MM.1S (cell line): ENCODE results near the gene ARAP3.

Source experiments
- DNase-seq: peaks from one replicate; pipeline ENCODE4 v3.0.0-alpha.2; 2015
- H2AFZ ChIP-seq: fragments of 300-600 bp; sonication (generic); 2 replicates; pipeline ENCODE4 v1.6.0; 2016; ENCODE audit warnings: antibody characterized with exemption, low read length
- H3F3A ChIP-seq: fragments of 300-600 bp; sonication (generic); 2 replicates; pipeline ENCODE4 v1.6.1; 2016; ENCODE audit warnings: mild to moderate bottlenecking, antibody characterized with exemption, low read length, moderate library complexity, mixed read lengths; ENCODE audit not compliant: insufficient read depth
- H3K27ac ChIP-seq: fragments of 300-600 bp; sonication (generic); 2 replicates; pipeline ENCODE4 v1.5.1; 2016; ENCODE audit warnings: mild to moderate bottlenecking, low read length
- H3K27me3 ChIP-seq: fragments of 300-600 bp; sonication (generic); replicated peaks from 2 replicates; pipeline ENCODE4 v1.6.0; 2016; ENCODE audit warnings: low read length; ENCODE audit not compliant: insufficient read depth
- H3K36me3 ChIP-seq: fragments of 300-600 bp; sonication (generic); replicated peaks from 2 replicates; pipeline ENCODE4 v1.6.1; 2016; ENCODE audit warnings: mild to moderate bottlenecking, low read length, mixed read lengths; ENCODE audit not compliant: insufficient read depth
- H3K4me1 ChIP-seq: fragments of 300-600 bp; sonication (generic); 2 replicates; pipeline ENCODE4 v1.6.1; 2016; ENCODE audit warnings: low read length, mixed read lengths
- H3K4me2 ChIP-seq: fragments of 300-600 bp; sonication (generic); 2 replicates; pipeline ENCODE4 v1.6.0; 2016; ENCODE audit warnings: low read depth, low read length
- H3K4me3 ChIP-seq: fragments of 300-600 bp; sonication (generic); 2 replicates; pipeline ENCODE4 v1.5.1; 2016; ENCODE audit warnings: low read length, mixed read lengths
- H3K79me2 ChIP-seq: fragments of 300-600 bp; sonication (generic); 2 replicates; pipeline ENCODE4 v1.6.1; 2016; ENCODE audit warnings: mixed run types, low read length, mixed read lengths
- H3K9ac ChIP-seq: fragments of 300-600 bp; sonication (generic); 2 replicates; pipeline ENCODE4 v1.6.1; 2016; ENCODE audit warnings: low read length, mixed read lengths
- H3K9me2 ChIP-seq: fragments of 300-600 bp; sonication (generic); replicated peaks from 2 replicates; pipeline ENCODE4 v1.6.1; 2016; ENCODE audit warnings: mild to moderate bottlenecking, low read length, mixed read lengths; ENCODE audit not compliant: insufficient read depth
- H3K9me3 ChIP-seq: fragments of 300-600 bp; sonication (generic); replicated peaks from 2 replicates; pipeline ENCODE4 v1.6.1; 2016; ENCODE audit warnings: mild to moderate bottlenecking, low read length, mixed read lengths; ENCODE audit not compliant: insufficient read depth
- H4K20me1 ChIP-seq: fragments of 300-600 bp; sonication (generic); 2 replicates; pipeline ENCODE4 v1.6.1; 2016; ENCODE audit warnings: mild to moderate bottlenecking, low read length, moderate library complexity, mixed read lengths; ENCODE audit not compliant: insufficient read depth
- CTCF ChIP-seq: fragments of 300-600 bp; sonication (generic); IDR thresholded peaks from 2 replicates; pipeline ENCODE4 v1.5.1; 2016; ENCODE audit warnings: antibody characterized with exemption, low read length, mixed read lengths
- EZH2 ChIP-seq: fragments of 300-600 bp; sonication (generic); optimal IDR thresholded peaks from 2 replicates; pipeline ENCODE3; 2017; ENCODE audit warnings: low read depth, mild to moderate bottlenecking, antibody characterized with exemption, low read length, mixed read lengths
- EZH2phosphoT487 ChIP-seq: fragments of 300-600 bp; sonication (generic); IDR thresholded peaks from 2 replicates; pipeline ENCODE4 v1.6.1; 2018; ENCODE audit warnings: antibody characterized with exemption, low read length

ARAP3 gene

GRCh38 chr5:141713616-141714309 lies 31.7 kb upstream of the ARAP3 start:
- Histone ChIP-seq H2AFZ (no peak overlapping the region), H3K79me2 (no peaks in the 10 kb centered on the region), H3K9me3 (no peaks in the 10 kb centered on the region), H3K4me2 (no peak overlapping the region), H3F3A (no peaks in the 10 kb centered on the region), H3K4me1 (no peaks in the 10 kb centered on the region), H3K27ac (no peak overlapping the region), H3K27me3 (no peaks in the 10 kb centered on the region), H3K9ac (no peak overlapping the region), H3K4me3 (no peak overlapping the region), H4K20me1 (no peaks in the 10 kb centered on the region), H3K36me3 (no peaks in the 10 kb centered on the region), H3K9me2 (no peaks in the 10 kb centered on the region)
- TF ChIP-seq CTCF (no peak), EZH2phosphoT487 (no peak), EZH2 (no peak)
- no peak for DNase-seq

GRCh38 chr5:141711687-141712086 lies 29.7 kb upstream of the ARAP3 start:
- H3K36me3 ChIP-seq, result no peaks in the 10 kb centered on the region
- TF ChIP-seq EZH2, result no peak
- TF ChIP-seq CTCF, result no peak
- TF ChIP-seq EZH2phosphoT487, result no peak
- H3K4me1 ChIP-seq, result no peaks in the 10 kb centered on the region
- H3K79me2 ChIP-seq, result no peaks in the 10 kb centered on the region
- no peaks in the 10 kb centered on the region for H3K9me2 ChIP-seq
- no peak overlapping the region for H3K9ac ChIP-seq
- no peak overlapping the region for H2AFZ ChIP-seq
- no peaks in the 10 kb centered on the region for H3F3A ChIP-seq
- no peak overlapping the region for H3K4me2 ChIP-seq
- H4K20me1 ChIP-seq, result no peaks in the 10 kb centered on the region
- no peak for DNase-seq
- no peaks in the 10 kb centered on the region for H3K27me3 ChIP-seq
- H3K9me3 ChIP-seq, result no peaks in the 10 kb centered on the region
- no peak overlapping the region for H3K27ac ChIP-seq
- no peak overlapping the region for H3K4me3 ChIP-seq

- Histone ChIP-seq H3K4me1 (no peaks in the 10 kb centered on the region), H3K9me3 (no peaks in the 10 kb centered on the region), H3K9ac (no peak overlapping the region), H3K9me2 (no peaks in the 10 kb centered on the region), H4K20me1 (no peaks in the 10 kb centered on the region), H3K4me2 (no peak overlapping the region), H3K27me3 (no peaks in the 10 kb centered on the region), H3K4me3 (no peak overlapping the region), H3K79me2 (no peaks in the 10 kb centered on the region), H3F3A (no peaks in the 10 kb centered on the region), H3K27ac (no peak overlapping the region), H3K36me3 (no peaks in the 10 kb centered on the region), H2AFZ (no peak overlapping the region)
- DNase-seq, result no peak
- TF ChIP-seq CTCF (no peak), EZH2 (no peak), EZH2phosphoT487 (no peak)
Measured at GRCh38 chr5:141709699-141710267, 27.8 kb upstream of the ARAP3 start.
